HG03097 (cell line): ENCODE data around the gene ATG16L2.

Experiments
- ATAC-seq: cut with Tn5 transposase; IDR thresholded peaks from one replicate; pipeline ENCODE4 v1.9.1; 2021; ENCODE audit not compliant: unreplicated experiment, low FRiP score

The ATG16L2 gene

DNA sequence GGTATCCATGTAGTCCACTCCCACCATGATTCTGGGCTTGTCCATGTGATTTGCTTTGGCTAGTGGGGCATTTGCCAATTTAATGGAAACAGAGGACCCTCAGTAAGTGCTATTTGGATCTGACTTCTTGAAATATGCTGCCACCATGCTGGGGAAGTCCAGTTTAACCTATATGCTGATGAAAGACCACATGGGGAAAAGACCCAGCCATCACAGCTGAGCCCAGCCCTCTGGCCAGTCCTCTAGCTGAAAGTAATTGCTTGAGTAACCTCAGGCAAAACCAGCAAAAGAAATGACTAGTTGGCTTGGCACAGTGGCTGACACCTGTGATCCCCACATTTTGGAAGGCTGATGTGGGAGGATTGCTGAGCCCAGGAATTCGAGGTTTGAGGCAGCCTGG is 61.5 kb downstream of the ATG16L2 start:
- no peak for ATAC-seq

- no peak for ATAC-seq
These were observed 61.9 kb downstream of the ATG16L2 start for GRCh38 chr11:72876147-72876546.
